Spinal cord (tissue), 10 donors: Measurements from ENCODE around the gene GLO1. TPM values are rescaled to one million over a fixed set of nuclear protein-coding genes. Genes with fewer than 3 reads are reported as not detected.

Experiments
- DNase-seq, 6 donors: peaks; one replicate each; pipeline versions ENCODE4 v3.0.0 to v3.0.0-alpha.2; 2013 to 2015; ENCODE audit warnings: low spot score in 6 of 6, low read depth in 4 of 6
- H3K27ac ChIP-seq: one replicate; pipeline ENCODE4 v1.5.1; 2013; ENCODE audit warnings: low read depth, low read length, control low read depth
- H3K27me3 ChIP-seq: one replicate; pipeline ENCODE4 v1.6.1; 2013; ENCODE audit warnings: low read length; ENCODE audit not compliant: control insufficient read depth, insufficient read depth
- H3K36me3 ChIP-seq: one replicate; pipeline ENCODE4 v1.6.1; 2013; ENCODE audit warnings: low read length; ENCODE audit not compliant: control insufficient read depth, insufficient read depth
- H3K4me1 ChIP-seq: one replicate; pipeline ENCODE4 v1.6.1; 2013; ENCODE audit warnings: low read length; ENCODE audit not compliant: control insufficient read depth, insufficient read depth
- H3K4me3 ChIP-seq: one replicate; pipeline ENCODE4 v1.5.1; 2013; ENCODE audit warnings: low read depth, low read length, control low read depth
- H3K9me3 ChIP-seq: one replicate; pipeline ENCODE4 v1.6.1; 2013; ENCODE audit warnings: low read length; ENCODE audit not compliant: control insufficient read depth, insufficient read depth
- WGBS: methylation state at CpG from one replicate; pipeline ENCODE4 v1.1.5; 2013; ENCODE audit warnings: missing lambda C conversion rate; ENCODE audit not compliant: insufficient coverage; 5-methylcytosine and 5-hydroxymethylcytosine counted together
- polyA plus RNA-seq, 2 donors: library from polyadenylated mRNA; unstranded; fragments of 120-200 nt; gene quantifications; one replicate each; pipeline ENCODE4 v1.2.1, GENCODE V29; 2013; ENCODE audit not compliant: insufficient read length in 2 of 2
- total RNA-seq, 2 donors: library from RNA; depleted of rRNA in 1 of 2; stranded (reverse); fragments of 120-200 nt in 1 of 2; fragments of >200 nt in 1 of 2; gene quantifications; one replicate each; pipeline versions ENCODE4 v1.2.3 to v1.2.4, GENCODE V29; 2013 to 2014
- donor health status: healthy.

The GLO1 gene
- total and polyA plus RNA-seq, 4 donors: 119 to 159 (median 147) TPM

- Histone ChIP-seq H3K4me1 (no peaks in the 10 kb centered on the region), H3K9me3 (no peaks in the 10 kb centered on the region), H3K4me3 (no peak overlapping the region), H3K36me3 (no peaks in the 10 kb centered on the region), H3K27me3 (no peaks in the 10 kb centered on the region), H3K27ac (no peak overlapping the region)
- DNase-seq: no peak
- WGBS: 65% methylated on average over 4 of the region's 4 CpGs
These were observed 22.7 kb upstream of the GLO1 start for GRCh38 chr6:38725414-38726183.

GRCh38 chr6:38724343-38724742 is 21.4 kb upstream of the GLO1 start:
- DNase-seq: no peak
- Histone ChIP-seq H3K27me3 (no peaks in the 10 kb centered on the region), H3K4me1 (no peaks in the 10 kb centered on the region), H3K4me3 (no peak overlapping the region), H3K9me3 (no peaks in the 10 kb centered on the region), H3K36me3 (no peaks in the 10 kb centered on the region), H3K27ac (no peak overlapping the region)
- WGBS: 100% methylated on average over 1 of the region's 5 CpGs

- Histone ChIP-seq H3K9me3 (no peaks in the 10 kb centered on the region), H3K27ac (no peak overlapping the region), H3K27me3 (no peaks in the 10 kb centered on the region), H3K4me1 (no peaks in the 10 kb centered on the region), H3K4me3 (no peak overlapping the region), H3K36me3 (no peaks in the 10 kb centered on the region)
- DNase-seq: no peak
- no CpG with 5 or more reads among the region's 5 CpGs for WGBS
These were observed 20.8 kb upstream of the GLO1 start for GRCh38 chr6:38723783-38724182.

GRCh38 chr6:38722727-38723334 is 19.9 kb upstream of the GLO1 start:
- H3K27ac ChIP-seq: no peak overlapping the region
- no peaks in the 10 kb centered on the region for H3K27me3 ChIP-seq
- H3K4me3 ChIP-seq: no peak overlapping the region
- H3K4me1 ChIP-seq: no peaks in the 10 kb centered on the region
- no peaks in the 10 kb centered on the region for H3K9me3 ChIP-seq
- WGBS: 91% methylated on average over 13 of the region's 26 CpGs
- DNase-seq: no peak
- H3K36me3 ChIP-seq: no peaks in the 10 kb centered on the region

- no peak for DNase-seq
- peaks cover 2% of the 10 kb centered on the region for H3K27me3 ChIP-seq
- no peaks in the 10 kb centered on the region for H3K36me3 ChIP-seq
- 85% methylated on average over 2 of the region's 3 CpGs for WGBS
- no peaks in the 10 kb centered on the region for H3K4me1 ChIP-seq
- H3K9me3 ChIP-seq: no peaks in the 10 kb centered on the region
- H3K4me3 ChIP-seq: no peak overlapping the region
- no peak overlapping the region for H3K27ac ChIP-seq
These were observed 19.1 kb upstream of the GLO1 start for GRCh38 chr6:38722038-38722437.

- no peak overlapping the region for H3K4me3 ChIP-seq
- H3K27ac ChIP-seq: no peak overlapping the region
- peaks cover 14% of the 10 kb centered on the region for H3K27me3 ChIP-seq
- no peak for DNase-seq
- peaks cover under 1% of the 10 kb centered on the region for H3K4me1 ChIP-seq
- H3K9me3 ChIP-seq: no peaks in the 10 kb centered on the region
- WGBS: no CpG with 5 or more reads among the region's 2 CpGs
- H3K36me3 ChIP-seq: no peaks in the 10 kb centered on the region
These were observed 17.4 kb upstream of the GLO1 start for GRCh38 chr6:38720295-38720694.

- 100% methylated on average over 1 of the region's 1 CpG for WGBS
- Histone ChIP-seq H3K27ac (no peak overlapping the region), H3K27me3 (peaks cover 23% of the 10 kb centered on the region), H3K36me3 (no peaks in the 10 kb centered on the region), H3K4me1 (peaks cover 6% of the 10 kb centered on the region), H3K9me3 (no peaks in the 10 kb centered on the region), H3K4me3 (no peak overlapping the region)
- DNase-seq: no peak
These were observed 16.4 kb upstream of the GLO1 start for GRCh38 chr6:38719358-38719757.

GRCh38 chr6:38716825-38717224 is 13.9 kb upstream of the GLO1 start:
- H3K27me3 ChIP-seq: peaks cover 30% of the 10 kb centered on the region
- no peak overlapping the region for H3K4me3 ChIP-seq
- no peaks in the 10 kb centered on the region for H3K9me3 ChIP-seq
- no peaks in the 10 kb centered on the region for H3K36me3 ChIP-seq
- no peak overlapping the region for H3K27ac ChIP-seq
- peaks cover 6% of the 10 kb centered on the region for H3K4me1 ChIP-seq
- 86% methylated on average over 1 of the region's 2 CpGs for whole genome bisulfite sequencing
- no peak for DNase-seq

GRCh38 chr6:38715016-38715689 is 12.2 kb upstream of the GLO1 start, which contains the start of gene DNAH8:
DNAH8 (plus strand) TSS chr6:38715311; CDS start chr6:38722810, 7,499 bp downstream.
- peak within 1 kb of the TSS; percentile 27 for H3K4me3 ChIP-seq
- no peak within 1 kb of the TSS for H3K27ac ChIP-seq
- no peaks in the 10 kb centered on the region for H3K9me3 ChIP-seq
- peaks cover 30% of the 10 kb centered on the region for H3K27me3 ChIP-seq
- DNase-seq: peak in 1 of 6 donors; percentile 16
- peaks cover 6% of the 10 kb centered on the region for H3K4me1 ChIP-seq
- no peaks in the 10 kb centered on the region for H3K36me3 ChIP-seq
- 4% methylated on average over 41 of the region's 44 CpGs for WGBS
